ENCODE results near the gene PHOX2B. TPM values are rescaled to one million over a fixed set of nuclear protein-coding genes. Genes with fewer than 3 reads are reported as not detected.

Gene PHOX2B
- total and polyA plus RNA-seq, 2 of the 8 experiments (the other 6 are each of a cell fraction or from before 2014, with no cell fraction given), result not detected

DNA sequence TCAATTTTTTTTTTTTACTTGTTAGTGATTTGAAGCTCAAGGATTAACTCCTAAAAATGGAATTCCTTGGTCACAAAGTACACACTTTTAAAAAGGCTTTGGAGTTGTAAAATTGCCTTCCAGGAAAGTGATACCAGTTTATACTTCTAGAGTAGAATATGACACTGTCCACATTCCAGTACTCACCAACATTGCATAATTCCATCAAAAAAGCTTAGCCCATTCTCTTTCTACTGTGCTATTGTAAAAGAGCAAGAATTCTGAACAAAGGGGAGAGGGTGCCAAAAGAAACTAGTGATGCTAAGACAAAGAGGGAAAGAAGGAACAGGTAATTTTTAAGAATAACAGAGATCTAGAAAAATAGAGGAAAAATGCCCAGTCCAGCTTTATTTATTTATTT is 10.4 kb upstream of the PHOX2B start:
- H3K56ac ChIP-seq (replicated peaks; ENCODE audit: insufficient read length, low read depth, low read length), result no peak overlapping the region
- CTCF ChIA-PET (ENCODE audit: partially characterized antibody), result interaction anchor here (0.6 to 1.6 kb wide), 3 partner anchors 33 to 130 kb away, joined by 3 to 9 read pairs (median 3); no protein-coding TSS in a partner anchor
- POLR2A ChIA-PET (ENCODE audit: partially characterized antibody), result no interaction called here
- no peak for TF ChIP-seq BACH1 (IDR thresholded peaks at IDR 0.05; ENCODE audit: low read length)
- no peak for TF ChIP-seq NRF1 (IDR thresholded peaks at IDR 0.05; ENCODE audit: low read depth, low read length)
- TF ChIP-seq TAF1 (IDR thresholded peaks at IDR 0.05; ENCODE audit: low read depth, low read length), result no peak
- TF ChIP-seq ZNF274 (IDR thresholded peaks at IDR 0.05; ENCODE audit: borderline replicate concordance, extremely low read depth, low read length), result no peak
- TF ChIP-seq, protein P1, sequence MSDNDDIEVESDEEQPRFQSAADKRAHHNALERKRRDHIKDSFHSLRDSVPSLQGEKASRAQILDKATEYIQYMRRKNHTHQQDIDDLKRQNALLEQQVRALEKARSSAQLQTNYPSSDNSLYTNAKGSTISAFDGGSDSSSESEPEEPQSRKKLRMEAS (IDR thresholded peaks at IDR 0.05), result no peak
- TF ChIP-seq POLR2AphosphoS5 (IDR thresholded peaks at IDR 0.05; ENCODE audit: low read depth, low read length), result no peak
- TF ChIP-seq ASH2L (IDR thresholded peaks at IDR 0.05; ENCODE audit: low read length), result no peak
- TF ChIP-seq BRCA1 (IDR thresholded peaks at IDR 0.05; ENCODE audit: low read depth, low read length), result no peak

More for the DNA sequence above, 10.4 kb upstream of the PHOX2B start:
- no peak overlapping the region for H2BK120ac ChIP-seq (replicated peaks; ENCODE audit: low read depth, low read length)
- H3K79me2 ChIP-seq (ENCODE audit: control insufficient read depth in 1 of 2, insufficient read depth in 2 of 2, low read length in 2 of 2), result no peaks in the 10 kb centered on the region
- no peak overlapping the region for H3K18ac ChIP-seq (ENCODE audit: extremely low read depth, low read length)
- no peaks in the 10 kb centered on the region for H3K36me3 ChIP-seq (ENCODE audit: control insufficient read depth in 2 of 4, insufficient read depth in 4 of 4, low read length in 3 of 4)
- DNase-seq (ENCODE audit: low read depth in 1 of 2, low spot score in 2 of 2), result no peak
- H3K27ac ChIP-seq (ENCODE audit: low read depth, low read length), result no peak overlapping the region
- H4K5ac ChIP-seq (ENCODE audit: insufficient read length, low read depth, low read length), result no peak overlapping the region
- H3K4ac ChIP-seq (replicated peaks; ENCODE audit: insufficient read length, low read depth, low read length), result no peak overlapping the region
- no peak overlapping the region for H4K8ac ChIP-seq (ENCODE audit: extremely low read depth, insufficient read depth, low read length)
- no peak overlapping the region for H3K4me3 ChIP-seq (ENCODE audit: extremely low read depth in 1 of 4, insufficient read depth in 2 of 4, low read depth in 3 of 4, low read length in 4 of 4)
- H3K14ac ChIP-seq (ENCODE audit: insufficient read length), result no peak overlapping the region
- no peaks in the 10 kb centered on the region for H3K9me3 ChIP-seq (ENCODE audit: insufficient read depth in 2 of 2, low read depth in 1 of 2, low read length in 1 of 2)
- H3K79me1 ChIP-seq (ENCODE audit: low read depth, low read length), result no peaks in the 10 kb centered on the region
- H2BK15ac ChIP-seq (ENCODE audit: low read length), result no peak overlapping the region
- H2AK5ac ChIP-seq (ENCODE audit: low read depth, low read length), result no peak overlapping the region
- no peak overlapping the region for H2BK5ac ChIP-seq (ENCODE audit: low read depth, low read length)
- no peak overlapping the region for H2AFZ ChIP-seq (ENCODE audit: low read length)
- FAIRE-seq, result no peak
- H3K4me2 ChIP-seq (ENCODE audit: insufficient read depth in 1 of 2, low read depth in 2 of 2, low read length in 2 of 2), result no peak overlapping the region
- H4K91ac ChIP-seq (replicated peaks; ENCODE audit: insufficient read length, low read length), result no peak overlapping the region
- H3K23ac ChIP-seq (ENCODE audit: insufficient read length), result no peak overlapping the region
- no peak overlapping the region for H3K9ac ChIP-seq (replicated peaks in 1 of 4; ENCODE audit: extremely low read depth in 1 of 4, low read depth in 3 of 4, low read length in 3 of 4)
- no peaks in the 10 kb centered on the region for H3K23me2 ChIP-seq (ENCODE audit: low read depth, low read length)
- no peaks in the 10 kb centered on the region for H4K20me1 ChIP-seq (replicated peaks in 1 of 2; ENCODE audit: control insufficient read depth in 1 of 2, insufficient read depth in 2 of 2, low read length in 2 of 2)
- H3K27me3 ChIP-seq (replicated peaks in 1 of 4; ENCODE audit: control insufficient read depth in 3 of 4, extremely low read depth in 1 of 4, insufficient read depth in 3 of 4, low read length in 3 of 4), result peaks cover 15 to 33% (median 31%) of the 10 kb centered on the region in 4 experiments
- no peak overlapping the region for H2BK12ac ChIP-seq (ENCODE audit: low read depth, low read length)
- H2BK20ac ChIP-seq (ENCODE audit: low read length), result no peak overlapping the region
- peaks cover 0 to 7% (median 5%) of the 10 kb centered on the region in 4 experiments; a peak in 4 of 7 replicates for H3K4me1 ChIP-seq (replicated peaks in 1 of 4; ENCODE audit: control insufficient read depth in 3 of 4, insufficient read depth in 4 of 4, low read length in 3 of 4)
